Rectal smooth muscle tissue (tissue), 1 donor: ENCODE results near the gene BLOC1S6.

ENCODE experiments used
- H3K27ac ChIP-seq: one replicate; pipeline ENCODE4 v1.7.0; 2013; ENCODE audit warnings: low read depth, low read length, inconsistent platforms
- H3K27me3 ChIP-seq: one replicate; pipeline ENCODE4 v1.7.0; 2013; ENCODE audit warnings: low read length; ENCODE audit not compliant: control insufficient read depth, insufficient read depth
- H3K36me3 ChIP-seq: one replicate; pipeline ENCODE4 v1.7.0; 2013; ENCODE audit warnings: low read length; ENCODE audit not compliant: control insufficient read depth, insufficient read depth
- H3K4me1 ChIP-seq: one replicate; pipeline ENCODE4 v1.7.0; 2013; ENCODE audit warnings: low read length; ENCODE audit not compliant: control insufficient read depth, insufficient read depth
- H3K4me3 ChIP-seq: one replicate; pipeline ENCODE4 v1.7.0; 2013; ENCODE audit warnings: low read length
- H3K9ac ChIP-seq: one replicate; pipeline ENCODE4 v1.7.0; 2013; ENCODE audit warnings: low read length

The BLOC1S6 gene, protein sequence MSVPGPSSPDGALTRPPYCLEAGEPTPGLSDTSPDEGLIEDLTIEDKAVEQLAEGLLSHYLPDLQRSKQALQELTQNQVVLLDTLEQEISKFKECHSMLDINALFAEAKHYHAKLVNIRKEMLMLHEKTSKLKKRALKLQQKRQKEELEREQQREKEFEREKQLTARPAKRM

GRCh38 chr15:45587095-45587862, at the start of gene BLOC1S6:
BLOC1S6 (plus strand) TSS chr15:45587379; CDS start chr15:45587444, 65 bp downstream.
- Histone ChIP-seq H3K4me1 (peaks cover 15% of the 10 kb centered on the region), H3K27me3 (no peaks in the 10 kb centered on the region), H3K4me3 (peak within 1 kb of the TSS; percentile 92), H3K27ac (peak within 1 kb of the TSS; percentile 99), H3K9ac (peak within 1 kb of the TSS; percentile 87), H3K36me3 (no peaks in the 10 kb centered on the region)

GRCh38 chr15:45539680-45540079, 47.5 kb upstream of the BLOC1S6 start:
- no peak overlapping the region for H3K27ac ChIP-seq
- no peaks in the 10 kb centered on the region for H3K27me3 ChIP-seq
- H3K4me3 ChIP-seq = no peak overlapping the region
- no peaks in the 10 kb centered on the region for H3K36me3 ChIP-seq
- H3K4me1 ChIP-seq = no peaks in the 10 kb centered on the region
- H3K9ac ChIP-seq = no peak overlapping the region

- H3K27ac ChIP-seq = no peak overlapping the region
- H3K4me3 ChIP-seq = no peak overlapping the region
- no peak overlapping the region for H3K9ac ChIP-seq
- no peaks in the 10 kb centered on the region for H3K36me3 ChIP-seq
- H3K4me1 ChIP-seq = no peaks in the 10 kb centered on the region
- no peaks in the 10 kb centered on the region for H3K27me3 ChIP-seq
These were observed 46.6 kb upstream of the BLOC1S6 start for GRCh38 chr15:45540531-45540930.

DNA sequence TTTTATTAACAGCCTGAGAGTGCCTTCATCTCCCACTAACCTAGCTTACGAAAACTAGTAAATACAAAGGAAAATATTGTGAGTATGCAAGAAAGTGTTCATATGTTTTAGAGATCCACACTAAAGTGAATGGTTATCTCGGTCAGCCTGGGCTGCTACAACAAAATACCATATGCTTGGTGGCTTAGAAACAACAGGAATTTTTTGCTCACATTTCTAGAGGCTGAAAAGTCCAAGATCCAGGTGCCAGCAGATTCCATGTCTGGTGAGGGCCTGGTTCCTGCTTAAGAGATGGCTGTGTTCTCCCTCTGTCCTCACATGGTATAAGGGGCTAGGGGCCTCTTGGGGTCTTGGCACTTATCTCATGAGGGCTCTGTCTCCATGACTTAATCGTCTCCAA, 44.1 kb upstream of the BLOC1S6 start:
- H3K9ac ChIP-seq = no peak overlapping the region
- no peaks in the 10 kb centered on the region for H3K4me1 ChIP-seq
- H3K36me3 ChIP-seq = no peaks in the 10 kb centered on the region
- H3K27ac ChIP-seq = no peak overlapping the region
- H3K27me3 ChIP-seq = no peaks in the 10 kb centered on the region
- no peak overlapping the region for H3K4me3 ChIP-seq

DNA sequence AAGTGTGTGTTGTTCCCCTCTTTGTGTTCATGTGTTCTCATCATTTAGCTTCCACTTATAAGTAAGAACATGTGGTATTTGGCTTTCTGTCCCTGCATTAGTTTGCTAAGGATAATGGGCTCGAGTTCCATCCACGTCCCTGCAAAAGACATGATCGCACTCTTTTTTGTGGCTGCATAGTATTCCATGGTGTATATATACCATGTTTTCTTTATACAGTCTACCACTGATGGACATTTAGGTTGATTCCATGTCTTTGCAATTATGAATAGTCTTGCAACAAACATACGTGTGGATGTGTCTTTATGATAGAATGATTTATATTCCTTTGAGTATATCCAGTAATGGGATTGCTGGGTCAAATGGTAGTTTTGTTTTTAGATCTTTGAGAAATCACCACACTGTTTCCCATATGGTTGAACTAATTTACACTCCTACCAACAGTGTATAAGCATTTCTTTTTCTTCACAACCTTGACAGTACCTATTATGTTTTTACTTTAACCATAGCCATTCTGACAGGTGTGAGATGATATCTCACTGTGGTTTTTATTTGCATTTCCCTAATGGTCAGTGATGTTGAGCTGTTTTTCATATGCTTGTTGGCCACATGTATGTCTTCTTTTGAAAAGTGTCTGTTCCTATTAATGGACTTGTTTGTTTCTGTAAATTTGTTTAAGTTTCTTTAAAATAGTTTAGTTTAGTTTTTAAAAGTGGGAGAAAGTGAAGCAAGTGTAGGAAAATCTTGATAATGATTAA, 42.7 kb upstream of the BLOC1S6 start:
- Histone ChIP-seq H3K4me1 (no peaks in the 10 kb centered on the region), H3K9ac (no peak overlapping the region), H3K4me3 (no peak overlapping the region), H3K27me3 (no peaks in the 10 kb centered on the region), H3K27ac (no peak overlapping the region), H3K36me3 (no peaks in the 10 kb centered on the region)

- H3K9ac ChIP-seq = no peak overlapping the region
- H3K36me3 ChIP-seq = no peaks in the 10 kb centered on the region
- H3K27me3 ChIP-seq = no peaks in the 10 kb centered on the region
- no peak overlapping the region for H3K27ac ChIP-seq
- H3K4me3 ChIP-seq = no peak overlapping the region
- H3K4me1 ChIP-seq = no peaks in the 10 kb centered on the region
These were observed 40.4 kb upstream of the BLOC1S6 start for GRCh38 chr15:45546789-45547188.

DNA sequence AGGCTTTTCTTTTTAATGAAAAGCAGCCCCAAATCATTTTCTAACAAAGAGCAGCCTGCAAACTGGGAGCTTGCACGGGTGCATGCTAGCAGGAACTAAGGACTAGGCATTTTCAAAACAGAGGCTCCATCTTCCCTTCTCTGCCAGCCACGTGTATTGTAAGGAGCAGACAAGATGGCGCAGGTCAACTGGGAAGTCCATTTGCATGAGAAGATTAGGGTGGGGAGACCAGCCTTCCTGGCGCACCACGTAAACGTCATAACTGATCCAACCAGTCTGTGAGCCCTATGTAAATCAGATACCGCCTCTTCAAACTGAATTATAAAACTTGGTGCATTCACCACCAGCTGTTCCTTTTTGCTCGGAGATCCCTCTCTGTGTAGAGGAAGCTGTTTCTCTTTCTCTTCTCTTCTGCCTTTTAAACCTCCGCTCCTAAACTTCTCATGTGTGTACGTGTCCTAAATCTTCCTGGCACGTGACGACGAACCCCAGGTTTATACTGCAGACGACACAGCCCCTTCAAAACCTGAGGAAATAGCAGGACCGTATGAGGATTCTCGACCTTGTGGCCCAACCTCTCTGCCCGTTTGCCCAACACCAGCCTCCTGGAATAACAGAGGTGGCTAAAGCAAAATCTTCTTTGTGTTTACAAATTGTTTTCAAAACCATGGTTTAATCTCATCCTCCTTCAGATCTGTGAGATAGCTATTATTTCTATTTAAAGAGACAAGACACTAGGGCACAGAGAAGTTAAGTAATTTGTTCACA, 38.2 kb upstream of the BLOC1S6 start:
- Histone ChIP-seq H3K4me1 (no peaks in the 10 kb centered on the region), H3K27ac (no peak overlapping the region), H3K4me3 (no peak overlapping the region), H3K9ac (no peak overlapping the region), H3K27me3 (no peaks in the 10 kb centered on the region), H3K36me3 (no peaks in the 10 kb centered on the region)

DNA sequence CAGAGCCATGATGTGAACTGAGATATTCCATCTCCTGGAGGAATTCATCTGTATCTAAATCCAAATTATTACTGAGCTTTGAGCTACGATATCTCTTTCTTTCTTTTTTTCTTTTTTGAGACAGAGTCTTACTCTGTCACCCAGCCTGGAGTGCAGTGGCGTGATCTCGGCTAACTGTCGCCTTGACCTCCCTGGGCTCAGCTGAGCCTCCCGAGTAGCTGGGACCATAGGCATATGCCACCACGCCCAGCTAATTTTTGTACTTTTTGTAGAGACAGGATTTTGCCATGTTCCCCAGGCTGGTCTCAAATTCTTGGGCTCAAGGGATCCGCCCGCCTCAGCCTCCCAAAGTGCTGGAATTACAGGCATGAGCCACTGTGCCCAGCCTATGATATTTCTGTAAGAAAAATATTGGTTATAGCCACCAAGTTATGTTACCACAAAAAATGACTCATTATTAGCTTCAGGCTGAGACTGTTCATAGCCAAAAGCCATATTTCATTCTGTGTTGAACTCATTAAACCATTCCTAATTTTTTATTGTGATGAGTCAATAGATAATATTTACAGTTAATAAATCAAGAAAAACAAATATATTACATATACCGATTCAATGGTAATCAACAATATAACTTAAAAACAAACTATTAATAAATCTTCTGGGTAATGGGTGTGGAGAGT, 37.5 kb upstream of the BLOC1S6 start:
- no peak overlapping the region for H3K9ac ChIP-seq
- H3K36me3 ChIP-seq = no peaks in the 10 kb centered on the region
- no peaks in the 10 kb centered on the region for H3K27me3 ChIP-seq
- no peaks in the 10 kb centered on the region for H3K4me1 ChIP-seq
- no peak overlapping the region for H3K4me3 ChIP-seq
- no peak overlapping the region for H3K27ac ChIP-seq

DNA sequence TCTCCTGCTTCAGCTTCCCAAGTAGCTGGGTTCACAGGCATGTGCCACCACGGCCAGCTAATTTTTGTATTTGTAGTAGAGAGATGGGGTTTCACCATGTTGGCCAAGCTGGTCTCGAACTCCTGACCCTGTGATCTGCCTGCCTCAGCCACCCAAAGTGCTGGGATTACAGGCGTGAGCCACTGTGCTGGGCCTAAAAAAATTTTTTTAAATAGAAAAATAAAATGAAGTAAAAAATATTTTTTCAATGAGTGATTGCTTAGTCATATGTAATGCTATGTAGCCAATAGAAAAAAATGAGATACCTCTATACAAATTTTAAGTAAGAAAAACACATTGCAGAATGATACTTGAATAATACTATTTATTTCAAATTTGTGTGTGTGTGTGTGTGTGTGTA, 36.7 kb upstream of the BLOC1S6 start:
- Histone ChIP-seq H3K9ac (no peak overlapping the region), H3K36me3 (no peaks in the 10 kb centered on the region), H3K4me3 (no peak overlapping the region), H3K27ac (no peak overlapping the region), H3K27me3 (no peaks in the 10 kb centered on the region), H3K4me1 (no peaks in the 10 kb centered on the region)

DNA sequence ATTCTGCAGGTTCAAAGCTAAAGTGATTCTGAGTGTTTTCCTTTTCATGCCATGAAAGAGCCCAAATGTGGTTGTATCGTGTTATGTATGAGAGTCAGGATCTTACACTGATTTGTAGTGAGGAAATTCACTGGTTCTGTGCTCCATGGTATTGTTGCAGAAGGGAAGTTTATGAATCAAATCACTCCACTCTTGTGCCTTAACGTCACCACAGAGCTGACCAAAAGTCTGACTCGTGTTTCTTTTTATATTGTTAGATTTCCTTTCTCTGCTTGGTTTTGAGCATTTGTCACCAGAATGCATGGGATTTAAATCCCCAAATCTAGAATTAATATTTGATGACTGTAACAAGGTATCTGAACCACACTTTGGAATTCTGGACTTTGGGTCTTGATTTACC, 35.5 kb upstream of the BLOC1S6 start:
- Histone ChIP-seq H3K27me3 (no peaks in the 10 kb centered on the region), H3K9ac (no peak overlapping the region)

GRCh38 chr15:45555934-45556608, 31.1 kb upstream of the BLOC1S6 start:
- H3K9ac ChIP-seq = no peak overlapping the region
- no peaks in the 10 kb centered on the region for H3K4me1 ChIP-seq
- no peak overlapping the region for H3K27ac ChIP-seq
- H3K27me3 ChIP-seq = no peaks in the 10 kb centered on the region
- H3K4me3 ChIP-seq = no peak overlapping the region
- H3K36me3 ChIP-seq = no peaks in the 10 kb centered on the region

More for the DNA sequence above, 35.5 kb upstream of the BLOC1S6 start:
- no peaks in the 10 kb centered on the region for H3K4me1 ChIP-seq
- no peak overlapping the region for H3K27ac ChIP-seq
- no peaks in the 10 kb centered on the region for H3K36me3 ChIP-seq
- H3K4me3 ChIP-seq = no peak overlapping the region
